GM19463 (cell line): Measurements from ENCODE around the gene PRAMEF33.
"Not testable (repeated sequence)": the region's sequence is repeated elsewhere in the genome, so short reads cannot be mapped to it uniquely, and the experiment has no call there.

Experiments
- ATAC-seq: cut with Tn5 transposase; IDR thresholded peaks from one replicate; pipeline ENCODE4 v1.9.1; 2021; ENCODE audit warnings: mild to moderate bottlenecking, moderate library complexity; ENCODE audit not compliant: unreplicated experiment

PRAMEF33 gene, protein sequence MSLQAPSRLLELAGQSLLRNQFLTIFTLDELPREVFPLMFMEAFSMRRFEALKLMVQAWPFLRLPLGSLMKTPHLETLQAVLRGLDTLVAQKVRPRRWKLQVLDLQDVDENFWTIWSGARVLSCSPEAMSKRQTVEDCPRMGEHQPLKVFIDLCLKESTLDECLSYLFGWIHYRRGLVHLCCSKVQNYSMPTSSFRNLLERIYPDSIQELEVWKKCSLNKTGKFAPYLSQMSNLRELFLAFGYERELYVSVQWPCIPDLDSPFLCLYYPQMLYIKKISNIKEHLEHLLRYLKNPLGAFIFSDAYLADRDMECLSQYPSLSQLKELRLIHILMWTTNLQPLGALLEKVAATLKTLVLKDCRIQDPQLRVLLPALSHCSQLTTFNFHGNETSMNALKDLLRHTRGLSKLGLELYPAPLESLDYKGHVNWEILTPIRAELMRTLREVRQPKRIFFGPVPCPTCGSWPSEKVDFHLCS

DNA sequence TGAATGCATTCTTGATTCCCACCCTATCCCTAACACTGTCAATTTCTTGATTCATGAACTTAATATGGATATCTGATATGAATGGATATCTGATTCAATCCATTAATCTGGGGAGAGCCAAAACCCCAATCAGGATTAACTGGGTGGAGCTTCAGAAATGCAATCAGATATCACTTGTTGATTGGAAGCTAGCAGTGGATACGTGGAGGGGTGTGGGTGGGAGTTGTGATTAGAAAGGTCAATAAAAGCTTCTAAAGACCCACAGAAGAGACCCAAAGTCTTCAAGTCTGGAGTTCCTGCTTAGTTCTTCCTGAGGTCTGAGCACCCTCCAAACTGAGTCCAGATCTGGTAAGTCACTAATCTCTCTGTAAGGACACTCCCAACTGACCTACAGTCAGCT lies at the start of gene PRAMEF33:
PRAMEF33 (plus strand) TSS at position 301 of the 400 bp plus-strand sequence. CDS start 2,416 bp downstream, outside the sequence.
- not testable (repeated sequence) for ATAC-seq

DNA sequence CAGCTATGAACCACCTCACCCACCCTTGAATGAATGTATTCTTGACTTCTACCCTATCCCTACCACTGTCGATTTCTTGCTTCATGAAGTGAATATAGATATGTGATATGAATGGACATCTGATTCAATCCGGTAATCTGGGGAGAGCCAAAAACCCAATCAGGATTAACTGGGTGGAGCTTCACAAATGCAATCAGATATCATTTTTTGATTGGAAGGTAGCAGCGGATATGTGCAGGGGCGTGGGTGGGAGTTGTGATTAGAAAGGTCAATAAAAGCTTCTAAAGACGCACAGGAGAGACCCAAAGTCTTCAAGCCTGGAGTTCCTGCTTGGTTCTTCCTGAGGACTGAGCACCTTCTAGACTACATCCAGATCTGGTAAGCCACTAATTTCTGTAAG lies 49.4 kb upstream of the PRAMEF33 start, which contains the start of gene PRAMEF5:
PRAMEF5 (plus strand) TSS at position 301 of the 400 bp plus-strand sequence. CDS start 5,071 bp downstream, outside the sequence.
- ATAC-seq: not testable (repeated sequence)

DNA sequence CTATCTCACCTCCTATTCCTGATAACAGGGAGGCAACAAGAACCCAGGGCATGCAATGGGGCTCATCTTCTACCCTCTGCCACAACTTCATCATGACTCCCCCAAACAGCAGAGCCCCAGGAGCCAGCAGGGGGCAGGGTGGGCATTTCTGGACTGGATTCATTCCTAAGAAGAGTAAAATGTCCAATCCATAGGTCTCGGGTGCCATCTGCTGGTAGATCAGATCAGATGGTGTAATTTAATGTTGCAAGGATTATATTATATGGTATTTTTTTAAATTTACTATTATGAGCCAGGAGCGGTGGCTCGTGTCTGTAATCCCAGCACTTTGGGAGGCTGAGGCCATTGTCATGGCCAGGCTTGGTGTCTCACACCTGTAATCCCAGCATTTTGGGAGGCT lies 38.2 kb upstream of the PRAMEF33 start:
- not testable (repeated sequence) for ATAC-seq

DNA sequence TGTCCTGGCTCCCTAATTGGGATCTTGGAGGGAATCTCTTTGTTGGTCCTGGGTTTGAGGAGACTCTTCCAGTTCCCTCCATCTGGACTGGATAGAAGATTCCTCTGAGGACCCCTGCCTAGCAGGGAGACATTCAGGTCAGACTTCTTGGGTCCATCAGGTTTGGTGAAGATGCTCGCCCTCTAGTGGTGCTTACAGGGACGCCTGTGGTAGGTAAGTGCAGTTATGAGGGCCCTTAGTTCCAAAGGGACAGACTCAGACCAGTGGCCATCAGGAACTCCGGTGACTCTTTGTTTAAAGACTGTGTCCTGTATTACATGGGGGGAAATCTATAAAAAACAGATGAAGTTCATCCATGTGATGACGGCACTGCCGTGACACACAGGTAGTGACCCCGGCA lies 26.3 kb upstream of the PRAMEF33 start:
- not testable (repeated sequence) for ATAC-seq

DNA sequence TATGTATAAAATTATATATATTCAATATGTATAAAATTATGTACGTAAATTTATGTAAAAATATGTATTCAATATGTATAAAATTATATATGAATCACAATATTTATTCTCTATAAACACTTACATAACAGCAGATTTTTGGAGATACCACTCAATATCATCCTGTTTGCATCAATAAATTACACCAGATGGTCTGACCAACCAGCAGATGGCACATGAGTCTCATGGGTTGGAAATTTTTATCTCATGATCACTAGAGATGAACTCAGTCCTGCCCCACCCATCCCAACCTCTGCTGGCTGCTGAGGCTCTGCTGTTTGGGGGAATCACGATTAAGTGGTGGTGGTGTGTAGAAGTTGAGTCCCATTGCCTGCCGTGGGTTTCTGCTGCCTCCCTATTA lies 23.7 kb upstream of the PRAMEF33 start:
- ATAC-seq: not testable (repeated sequence)

DNA sequence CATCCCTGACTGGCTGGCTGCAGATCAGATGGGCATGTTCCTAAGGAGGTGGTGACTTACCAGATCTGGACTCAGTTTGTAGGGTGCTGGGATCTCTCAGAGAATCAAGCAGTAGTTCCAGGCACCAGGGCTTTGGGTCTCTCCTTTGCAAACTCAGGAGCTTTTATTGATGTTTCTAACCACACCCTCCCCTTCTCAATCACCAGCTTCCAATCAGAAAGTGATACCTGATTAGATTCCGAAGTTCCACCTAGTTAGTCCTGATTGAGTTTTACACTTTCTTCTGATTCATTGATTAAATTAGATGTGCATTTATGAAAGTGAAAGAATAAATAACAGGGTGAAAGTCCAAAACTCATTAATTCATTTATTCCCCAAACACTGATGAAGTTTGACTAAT lies 18.3 kb upstream of the PRAMEF33 start, which contains the start of gene PRAMEF8:
PRAMEF8 (minus strand) TSS at position 101 of the 400 bp plus-strand sequence. CDS start 1,046 bp downstream, outside the sequence.
- ATAC-seq: not testable (repeated sequence)

DNA sequence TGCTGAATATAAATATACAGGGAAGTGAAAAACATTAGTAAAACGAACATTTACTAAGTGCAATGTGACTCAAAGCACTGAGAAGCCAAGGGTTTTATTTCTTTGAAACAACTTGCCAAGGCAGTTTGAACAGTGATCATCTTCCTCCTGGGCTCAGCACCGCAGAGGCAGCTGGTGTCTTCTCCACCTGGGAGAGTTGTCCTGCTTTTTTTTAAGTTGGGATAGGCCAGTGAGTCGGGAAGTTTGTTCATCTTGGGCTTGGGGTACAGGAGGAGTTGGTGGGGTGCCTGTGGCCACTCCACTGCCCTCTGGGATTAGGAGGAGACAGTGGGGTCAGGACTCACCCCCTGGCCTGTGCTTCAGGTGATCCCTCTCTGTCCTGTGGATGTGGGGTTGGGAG lies 14.3 kb upstream of the PRAMEF33 start:
- ATAC-seq: not testable (repeated sequence)

DNA sequence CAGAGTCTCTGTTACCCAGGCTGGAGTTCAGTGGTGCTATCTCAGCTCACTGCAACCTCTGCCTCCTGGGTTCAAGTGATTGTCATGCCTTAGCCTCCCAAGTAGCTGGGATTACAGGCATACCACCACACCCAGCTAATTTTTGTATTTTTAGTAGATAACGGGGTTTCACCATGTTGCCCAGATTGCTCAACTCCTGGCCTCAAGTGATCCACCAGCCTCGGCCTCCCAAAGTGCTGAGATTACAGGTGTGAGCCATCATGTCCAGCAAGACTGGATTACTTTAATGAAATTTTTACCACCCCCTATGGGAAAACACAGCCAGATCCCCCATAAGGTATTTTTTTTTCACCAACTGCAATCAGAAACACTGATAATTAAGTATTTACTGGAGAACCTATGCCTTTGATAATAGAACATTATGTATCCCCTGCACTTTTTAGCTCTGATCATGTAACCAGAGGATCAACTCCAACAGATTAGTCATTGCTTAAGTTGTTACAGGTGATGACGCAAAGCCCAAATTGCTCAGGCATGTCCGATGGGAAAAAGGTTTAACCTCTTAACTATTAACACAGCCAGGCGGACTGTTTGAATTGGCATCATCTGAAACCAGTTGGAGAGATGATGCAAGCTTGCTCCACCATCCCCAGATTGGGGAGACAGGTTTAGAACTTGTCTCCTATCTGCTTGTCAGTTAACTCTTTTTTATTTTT lies 6.0 kb upstream of the PRAMEF33 start:
- ATAC-seq: not testable (repeated sequence)

DNA sequence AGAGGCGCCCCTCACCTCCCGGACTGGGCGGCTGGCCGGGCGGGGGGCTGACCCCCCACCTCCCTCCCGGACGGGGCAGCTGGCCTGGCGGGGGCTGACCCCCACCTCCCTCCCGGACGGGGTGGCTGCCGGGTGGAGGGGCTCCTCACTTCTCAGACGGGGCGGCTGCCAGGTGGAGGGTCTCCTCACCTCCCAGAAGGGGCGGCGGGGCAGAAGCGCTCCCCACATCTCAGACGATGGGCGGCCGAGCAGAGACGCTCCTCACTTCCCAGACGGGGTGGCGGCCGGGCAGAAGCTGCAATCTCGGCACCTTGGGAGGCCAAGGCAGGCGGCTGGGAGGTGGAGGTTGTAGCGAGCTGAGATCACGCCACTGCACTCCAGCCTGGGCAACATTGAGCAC lies 4.6 kb upstream of the PRAMEF33 start:
- ATAC-seq: not testable (repeated sequence)

DNA sequence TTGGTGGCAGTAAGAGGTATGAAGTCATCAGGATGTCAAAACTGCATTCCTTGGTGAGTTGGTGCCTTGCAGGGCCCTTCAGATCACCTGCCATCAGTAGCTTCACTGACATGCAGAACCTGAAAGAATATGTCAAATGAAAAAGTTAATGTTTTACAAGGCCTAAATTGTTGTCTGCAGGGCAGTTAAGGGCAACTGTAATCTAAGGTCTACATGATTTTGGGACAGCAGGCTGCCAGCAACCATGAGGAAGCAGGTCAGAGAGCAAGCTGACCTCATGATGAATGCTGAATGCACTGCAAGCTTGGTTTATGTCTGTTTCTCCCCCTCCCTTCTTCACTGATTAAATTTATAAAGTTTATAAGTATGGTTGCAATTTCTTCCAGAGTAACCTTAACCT lies 1.1 kb upstream of the PRAMEF33 start:
- not testable (repeated sequence) for ATAC-seq

DNA sequence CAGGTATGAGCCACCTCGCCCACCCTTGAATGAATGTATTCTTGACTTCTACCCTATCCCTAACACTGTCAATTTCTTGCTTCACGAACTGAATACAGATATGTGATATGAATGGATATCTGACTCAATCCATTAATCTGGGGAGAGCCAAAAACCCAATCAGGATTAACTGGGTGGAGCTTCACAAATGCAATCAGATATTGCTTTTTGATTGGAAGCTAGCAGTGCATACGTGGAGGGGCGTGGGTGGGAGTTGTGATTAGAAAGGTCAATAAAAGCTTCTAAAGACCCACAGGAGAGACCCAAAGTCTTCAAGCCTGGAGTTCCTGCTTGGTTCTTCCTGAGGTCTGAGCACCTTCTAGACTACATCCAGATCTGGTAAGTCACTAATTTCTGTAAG lies 11.9 kb downstream of the PRAMEF33 start, which contains the start of gene PRAMEF15:
PRAMEF15 (plus strand) TSS at position 301 of the 400 bp plus-strand sequence. CDS start 2,827 bp downstream, outside the sequence.
- not testable (repeated sequence) for ATAC-seq

DNA sequence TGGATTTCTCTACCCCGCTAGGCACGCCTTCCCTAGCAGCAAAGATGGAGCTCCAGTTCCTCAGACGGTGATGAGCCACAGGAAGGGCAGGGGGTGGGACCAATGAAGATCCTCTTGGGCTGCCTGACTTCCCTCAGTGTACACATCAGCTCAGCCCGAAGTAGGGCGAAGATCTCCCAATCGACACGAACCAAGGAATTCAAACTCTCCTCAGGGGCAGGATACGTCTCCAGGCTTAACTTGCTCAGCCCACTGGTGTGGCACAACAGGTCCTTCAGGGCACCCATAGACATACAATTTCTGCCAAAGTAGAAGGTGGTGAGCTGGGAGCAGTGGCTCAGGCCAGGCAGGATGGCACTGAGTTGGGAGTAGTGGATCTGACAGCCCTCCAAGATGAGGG lies 39.2 kb downstream of the PRAMEF33 start:
- ATAC-seq: not testable (repeated sequence)

DNA sequence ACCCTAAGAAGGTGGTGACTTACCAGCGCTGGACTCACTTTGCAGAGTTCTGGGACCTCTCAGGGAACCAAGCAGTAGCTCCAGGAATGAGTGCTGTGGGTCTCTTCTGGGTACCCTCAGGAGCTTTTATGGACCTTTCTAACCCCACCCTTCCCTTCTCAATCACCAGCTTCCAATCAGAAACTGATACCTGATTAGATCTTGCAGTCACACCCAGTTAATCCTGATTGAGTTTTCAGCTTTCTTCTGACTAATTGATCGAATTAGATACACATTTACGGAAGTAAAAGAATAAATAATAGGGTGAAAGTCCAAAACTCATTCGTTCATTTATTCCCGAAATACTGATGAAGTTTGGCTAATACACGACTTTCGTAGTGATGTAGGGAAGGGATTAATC lies 43.7 kb downstream of the PRAMEF33 start, which contains the start of gene PRAMEF14:
PRAMEF14 (minus strand) TSS at position 101 of the 400 bp plus-strand sequence. CDS start 1,820 bp downstream, outside the sequence.
- ATAC-seq: not testable (repeated sequence)

DNA sequence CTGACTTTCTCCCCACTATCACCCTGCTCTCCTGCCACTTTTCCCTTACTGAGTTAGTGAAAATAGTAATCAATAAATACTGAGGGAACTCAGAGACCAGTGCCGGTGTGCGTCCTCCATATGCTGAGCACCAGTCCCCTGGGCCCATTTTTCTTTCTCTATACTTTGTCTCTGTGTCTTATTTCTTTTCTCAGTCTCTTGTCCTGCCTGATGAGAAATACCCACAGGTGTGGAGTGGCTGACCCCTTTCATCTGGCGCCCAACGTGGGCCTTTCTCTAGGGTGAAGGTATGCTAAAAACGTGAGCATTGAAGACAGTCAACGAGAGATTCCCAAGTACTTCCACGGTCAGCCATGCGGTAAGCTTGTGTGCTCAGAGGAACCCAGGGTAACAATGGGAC lies 50.1 kb downstream of the PRAMEF33 start:
- not testable (repeated sequence) for ATAC-seq

DNA sequence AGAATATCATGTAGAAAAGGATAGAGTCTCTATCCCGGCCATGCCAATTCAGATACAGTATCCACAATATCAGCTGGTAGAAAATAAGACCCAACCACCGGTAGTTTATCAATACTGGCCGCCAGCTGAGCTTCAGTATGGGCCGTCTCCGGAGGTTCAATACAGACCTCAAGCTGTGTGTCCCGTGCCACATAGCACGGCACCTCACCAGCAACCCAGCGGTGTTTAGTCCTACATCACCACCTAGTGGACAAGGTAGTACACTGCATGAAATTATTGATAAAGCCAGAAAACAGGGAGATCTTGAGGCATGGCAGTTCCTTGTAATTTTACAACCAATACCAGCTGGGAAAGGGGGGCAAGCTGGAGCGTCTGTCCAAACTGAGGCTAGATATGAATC lies 51.1 kb downstream of the PRAMEF33 start:
- ATAC-seq: not testable (repeated sequence)

DNA sequence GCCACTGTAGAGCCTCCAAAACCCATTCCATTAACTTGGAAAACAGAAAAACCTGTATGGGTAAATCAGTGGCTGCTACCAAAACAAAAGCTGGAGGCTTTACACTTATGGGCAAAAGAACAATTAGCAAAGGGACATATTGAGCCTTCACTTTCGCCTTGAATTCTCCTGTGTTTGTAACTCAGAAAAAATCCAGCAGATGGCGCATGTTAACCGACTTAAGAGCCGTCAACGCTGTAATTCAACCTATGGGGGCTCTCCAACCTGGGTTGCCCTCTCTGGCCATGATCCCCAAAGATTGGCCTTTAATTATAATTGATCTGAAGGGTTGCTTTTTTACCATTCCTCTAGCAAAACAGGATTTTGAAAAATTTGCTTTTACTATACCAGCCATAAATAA lies 53.4 kb downstream of the PRAMEF33 start:
- ATAC-seq: not testable (repeated sequence)
